Measurements from ENCODE around the gene GPC5. TPM values are rescaled to one million over a fixed set of nuclear protein-coding genes. Genes with fewer than 3 reads are reported as not detected.

GPC5 gene
- total and polyA plus RNA-seq, 2 of the 13 experiments (the other 11 are each of a cell fraction or from before 2014, with no cell fraction given), result 0.02 to 0.07 TPM

DNA sequence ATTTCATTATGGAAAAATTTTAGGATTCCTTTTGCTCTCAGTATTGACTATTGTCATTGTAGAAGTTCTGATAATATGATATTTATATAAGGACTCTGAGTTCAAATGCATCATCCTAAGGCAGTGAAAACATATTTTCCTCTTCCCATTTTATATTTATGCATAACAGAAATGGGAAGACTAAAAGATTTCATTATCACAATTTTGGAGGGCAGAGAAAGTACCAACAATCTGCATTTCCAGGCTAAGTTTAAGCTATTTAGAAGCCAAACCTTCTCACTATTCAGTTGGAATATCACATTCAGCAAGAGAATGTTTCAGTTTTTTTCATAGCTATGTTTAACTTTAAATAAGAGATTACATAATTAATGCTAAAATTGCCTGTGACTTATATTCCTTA lies 1269.7 kb downstream of the GPC5 start (continued):
- no peak for TF ChIP-seq ZNF460 (CRISPR knock-in tag; IDR thresholded peaks at IDR 0.05; ENCODE audit: borderline replicate concordance)
- TF ChIP-seq ZNF484 (CRISPR knock-in tag; IDR thresholded peaks at IDR 0.05; ENCODE audit: borderline replicate concordance, low read depth), result no peak
- TF ChIP-seq, protein P1, sequence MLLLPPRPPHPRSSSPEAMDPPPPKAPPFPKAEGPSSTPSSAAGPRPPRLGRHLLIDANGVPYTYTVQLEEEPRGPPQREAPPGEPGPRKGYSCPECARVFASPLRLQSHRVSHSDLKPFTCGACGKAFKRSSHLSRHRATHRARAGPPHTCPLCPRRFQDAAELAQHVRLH (CRISPR knock-in tag; IDR thresholded peaks at IDR 0.05; ENCODE audit: borderline replicate concordance, low read depth), result no peak
- TF ChIP-seq ATF2 (CRISPR knock-in tag; IDR thresholded peaks at IDR 0.05), result no peak

GRCh38 chr13:92670096-92670495 lies 1271.7 kb downstream of the GPC5 start:
- Histone ChIP-seq H4K20me1 (ENCODE audit: insufficient read depth, low read length) (no peaks in the 10 kb centered on the region), H3K27ac (ENCODE audit: extremely low read length, insufficient read depth, low read length) (no peak overlapping the region), H3K9ac (ENCODE audit: insufficient read depth, low read depth, low read length) (no peak overlapping the region), H3K27me3 (ENCODE audit: control insufficient read depth in 1 of 2, insufficient read depth in 2 of 2, low read length in 2 of 2) (no peaks in the 10 kb centered on the region; a peak in 1 of 5 replicates), H3K36me3 (replicated peaks in 1 of 2; ENCODE audit: control insufficient read depth in 1 of 2, insufficient read depth in 2 of 2, low read length in 2 of 2) (no peaks in the 10 kb centered on the region), H3K4me2 (ENCODE audit: low read depth, low read length) (no peak overlapping the region), H3K4me3 (replicated peaks in 1 of 3; ENCODE audit: insufficient read depth in 1 of 3, low read depth in 2 of 3, low read length in 3 of 3) (no peak overlapping the region), H2AFZ (ENCODE audit: low read length) (no peak overlapping the region), H3K9me3 (ENCODE audit: low read length) (no peaks in the 10 kb centered on the region), H3K4me1 (ENCODE audit: insufficient read depth, low read length) (no peaks in the 10 kb centered on the region), H3K79me2 (ENCODE audit: insufficient read depth, low read length) (no peaks in the 10 kb centered on the region)
- ChIA-PET CTCF (ENCODE audit: low intra/inter-chr PET ratio, low total read pairs) (no interaction called here), POLR2A (no interaction called here)
- FAIRE-seq (no peak), ATAC-seq (no peak), DNase-seq (ENCODE audit: low spot score) (no peak)
- in situ Hi-C loops (cut with HindIII; ENCODE audit: extremely low pct_ligation_motif_present, low pct_unique_long_range_greater_than_20kb), result no loop called here
- BruUV-seq (replicated peaks), result no TSS peak
- no peak for TF ChIP-seq ZSCAN29 (CRISPR knock-in tag; conservative IDR thresholded peaks at IDR 0.05)
- TF ChIP-seq JDP2 (CRISPR knock-in tag; IDR thresholded peaks at IDR 0.05; ENCODE audit: borderline replicate concordance), result no peak
- TF ChIP-seq NFYB (CRISPR knock-in tag; IDR thresholded peaks at IDR 0.05), result no peak
- no peak for TF ChIP-seq SMAD3 (CRISPR knock-in tag; IDR thresholded peaks at IDR 0.05)
- TF ChIP-seq SIN3B (IDR thresholded peaks at IDR 0.05; ENCODE audit: low read length), result no peak
- no peak for TF ChIP-seq ZFP36L2 (CRISPR knock-in tag; IDR thresholded peaks at IDR 0.05)
- TF ChIP-seq, protein P2, sequence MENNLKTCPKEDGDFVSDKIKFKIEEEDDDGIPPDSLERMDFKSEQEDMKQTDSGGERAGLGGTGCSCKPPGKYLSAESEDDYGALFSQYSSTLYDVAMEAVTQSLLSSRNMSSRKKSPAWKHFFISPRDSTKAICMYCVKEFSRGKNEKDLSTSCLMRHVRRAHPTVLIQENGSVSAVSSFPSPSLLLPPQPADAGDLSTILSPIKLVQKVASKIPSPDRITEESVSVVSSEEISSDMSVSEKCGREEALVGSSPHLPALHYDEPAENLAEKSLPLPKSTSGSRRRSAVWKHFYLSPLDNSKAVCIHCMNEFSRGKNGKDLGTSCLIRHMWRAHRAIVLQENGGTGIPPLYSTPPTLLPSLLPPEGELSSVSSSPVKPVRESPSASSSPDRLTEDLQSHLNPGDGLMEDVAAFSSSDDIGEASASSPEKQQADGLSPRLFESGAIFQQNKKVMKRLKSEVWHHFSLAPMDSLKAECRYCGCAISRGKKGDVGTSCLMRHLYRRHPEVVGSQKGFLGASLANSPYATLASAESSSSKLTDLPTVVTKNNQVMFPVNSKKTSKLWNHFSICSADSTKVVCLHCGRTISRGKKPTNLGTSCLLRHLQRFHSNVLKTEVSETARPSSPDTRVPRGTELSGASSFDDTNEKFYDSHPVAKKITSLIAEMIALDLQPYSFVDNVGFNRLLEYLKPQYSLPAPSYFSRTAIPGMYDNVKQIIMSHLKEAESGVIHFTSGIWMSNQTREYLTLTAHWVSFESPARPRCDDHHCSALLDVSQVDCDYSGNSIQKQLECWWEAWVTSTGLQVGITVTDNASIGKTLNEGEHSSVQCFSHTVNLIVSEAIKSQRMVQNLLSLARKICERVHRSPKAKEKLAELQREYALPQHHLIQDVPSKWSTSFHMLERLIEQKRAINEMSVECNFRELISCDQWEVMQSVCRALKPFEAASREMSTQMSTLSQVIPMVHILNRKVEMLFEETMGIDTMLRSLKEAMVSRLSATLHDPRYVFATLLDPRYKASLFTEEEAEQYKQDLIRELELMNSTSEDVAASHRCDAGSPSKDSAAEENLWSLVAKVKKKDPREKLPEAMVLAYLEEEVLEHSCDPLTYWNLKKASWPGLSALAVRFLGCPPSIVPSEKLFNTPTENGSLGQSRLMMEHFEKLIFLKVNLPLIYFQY (CRISPR knock-in tag; IDR thresholded peaks at IDR 0.05; ENCODE audit: borderline replicate concordance), result no peak
- 29% methylated on average over 2 of the region's 2 CpGs for WGBS (ENCODE audit: low lambda C conversion rate)
- intact Hi-C loops (cut with micrococcal nuclease; ENCODE audit: unreplicated experiment), result no loop called here

Data from HepG2 (cell line).